Measurements from ENCODE around the gene MAP2K1.

GRCh38 chr15:66504563-66505429 lies 118.1 kb downstream of the MAP2K1 start, which contains the start of the genes RPL4 and ZWILCH:
- TF ChIP-seq POLR2AphosphoS5 (IDR thresholded peaks at IDR 0.05; ENCODE audit: borderline replicate concordance, low read depth, low read length) (peak; percentile 96), EZH2 (IDR thresholded peaks at IDR 0.05) (no peak), FOXP2 (optimal IDR thresholded peaks at IDR 0.05; ENCODE audit: control extremely low read depth, extremely low read length, insufficient read depth) (no peak)
